ENCODE measurements around the gene CASQ2.
"Not testable (repeated sequence)": the region's sequence is repeated elsewhere in the genome, so short reads cannot be mapped to it uniquely, and the experiment has no call there.

The CASQ2 gene

GRCh38 chr1:115780655-115781054, 12.1 kb upstream of the CASQ2 start:
- DNase-seq (ENCODE audit: low spot score), result not testable (repeated sequence)

- DNase-seq (ENCODE audit: low spot score), result not testable (repeated sequence)
These were observed 10.6 kb upstream of the CASQ2 start for GRCh38 chr1:115779075-115779474.

DNA sequence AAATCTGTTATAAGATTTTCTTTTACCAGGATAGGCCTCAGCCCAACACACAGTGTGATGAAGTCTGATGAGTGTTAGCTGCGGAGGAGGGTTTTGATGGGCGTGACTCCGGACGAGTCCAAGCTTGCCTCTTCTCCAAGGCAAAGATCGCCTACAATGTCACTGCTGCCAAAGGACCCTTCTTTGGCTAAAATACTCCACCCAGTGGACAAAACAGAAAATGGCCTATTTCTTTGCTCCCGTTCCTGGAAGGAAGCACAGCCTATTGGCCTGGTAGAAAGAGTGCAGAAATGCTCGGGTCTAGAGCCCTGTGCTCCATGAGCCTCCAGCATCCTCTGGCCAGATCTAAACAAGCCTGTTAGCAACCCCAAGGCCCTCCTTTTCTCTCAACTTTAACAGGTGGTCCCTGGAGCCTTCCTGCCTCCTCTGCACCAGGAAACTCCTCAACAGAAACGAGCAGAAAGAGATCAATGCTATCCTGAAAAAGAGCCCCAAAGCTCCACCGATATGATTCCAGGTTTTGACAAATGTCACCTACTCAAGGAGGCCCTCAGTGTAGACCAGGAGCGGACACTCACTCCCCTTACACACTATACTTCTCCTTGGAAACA, 3.4 kb upstream of the CASQ2 start:
- peak; percentile 89 for DNase-seq (ENCODE audit: low spot score)

- DNase-seq (ENCODE audit: low spot score), result no peak
These were observed 2.8 kb upstream of the CASQ2 start for GRCh38 chr1:115771094-115771846.

DNA sequence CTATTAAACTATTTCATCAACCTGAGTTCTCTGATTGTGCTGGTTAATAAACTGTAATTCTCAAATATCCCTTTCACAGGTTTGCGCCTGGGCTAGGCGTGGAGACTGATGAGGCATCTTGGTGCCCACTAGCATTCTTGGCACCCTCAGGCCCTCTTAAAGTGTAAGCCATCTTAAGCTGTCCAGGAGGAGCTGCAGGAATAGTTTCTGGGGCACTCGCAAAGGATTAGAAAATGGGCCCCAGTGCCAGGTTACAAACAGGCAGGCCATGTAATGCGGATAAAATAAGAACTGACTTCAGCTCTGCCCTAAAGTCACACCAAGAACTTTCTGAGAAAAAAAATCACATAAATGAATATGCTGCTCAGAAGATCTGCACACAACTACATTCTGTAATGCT, 1.1 kb downstream of the CASQ2 start:
- no peak for DNase-seq (ENCODE audit: low spot score)

- no peak for DNase-seq (ENCODE audit: low spot score)
These were observed 3.4 kb downstream of the CASQ2 start for GRCh38 chr1:115765091-115765490.

DNA sequence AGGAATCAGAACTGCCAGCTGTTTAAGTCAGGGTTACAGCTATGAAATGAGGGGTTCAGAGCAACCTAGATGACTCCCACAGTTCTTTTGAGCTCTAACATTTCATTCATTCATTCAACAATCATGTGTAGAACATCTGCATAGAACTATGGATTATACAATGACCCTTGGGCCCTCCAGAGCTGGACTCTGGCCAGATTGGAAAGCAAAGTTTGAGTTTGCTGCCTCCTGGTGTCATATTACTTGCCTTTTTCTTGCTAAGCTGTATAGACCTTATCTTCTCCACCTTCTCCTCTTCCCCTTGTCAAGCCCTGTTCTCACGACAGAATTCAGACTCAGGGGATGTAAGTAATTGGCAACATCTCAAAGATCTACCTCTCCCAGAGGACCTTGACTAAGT, 4.0 kb downstream of the CASQ2 start:
- no peak for DNase-seq (ENCODE audit: low spot score)

DNA sequence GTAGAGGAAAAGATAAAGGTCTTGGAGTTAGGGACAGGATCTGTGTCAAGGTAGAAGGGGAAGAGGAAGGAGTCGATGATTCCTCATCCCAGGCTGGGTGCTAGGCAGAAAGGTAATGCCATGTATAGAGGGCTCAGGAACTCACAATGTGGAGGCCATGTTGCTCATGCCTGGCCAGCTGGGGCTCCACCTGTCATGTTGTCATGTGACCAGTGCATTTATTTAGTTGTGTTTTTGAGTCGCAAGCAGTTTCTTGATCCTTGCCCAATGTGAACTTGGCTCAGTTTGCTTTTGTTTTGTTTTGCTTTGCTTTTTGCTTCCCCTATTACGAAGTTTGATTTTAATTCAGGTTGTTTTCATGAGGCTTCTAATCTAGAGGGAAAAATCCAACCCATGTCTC, 5.7 kb downstream of the CASQ2 start:
- no peak for DNase-seq (ENCODE audit: low spot score)

DNA sequence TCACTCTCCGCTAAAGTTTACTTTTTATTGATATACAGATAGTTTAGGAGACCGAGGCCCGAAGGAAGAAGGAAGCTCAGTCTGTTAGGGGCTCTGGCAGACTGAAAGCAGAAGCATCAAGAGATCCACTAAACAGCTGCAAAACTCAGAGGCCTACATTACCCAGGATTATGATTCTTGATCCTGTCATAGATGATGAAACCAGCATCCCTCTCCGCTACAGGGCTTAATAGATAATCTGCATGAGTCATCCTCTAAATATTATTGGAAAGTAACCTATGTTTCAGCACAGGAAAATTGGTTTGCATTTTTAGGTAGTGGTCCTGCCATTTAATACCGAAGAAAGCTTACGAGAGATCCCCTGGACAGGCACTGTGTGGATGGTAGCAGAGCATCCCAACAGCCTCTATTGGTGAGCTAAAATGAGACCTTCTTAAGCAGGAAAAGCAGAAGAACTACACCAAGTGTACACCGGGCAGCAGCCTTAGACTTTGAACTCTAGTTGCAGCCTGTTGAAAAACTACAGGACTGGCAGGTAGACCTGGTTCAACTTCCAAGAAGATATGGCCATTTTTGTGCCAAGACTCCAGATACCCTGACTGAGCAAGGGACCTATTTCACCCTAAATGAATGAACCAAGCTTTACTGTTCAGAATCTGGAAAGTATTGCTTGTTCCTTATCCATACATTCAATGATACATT, 6.8 kb downstream of the CASQ2 start:
- DNase-seq (ENCODE audit: low spot score), result no peak

DNA sequence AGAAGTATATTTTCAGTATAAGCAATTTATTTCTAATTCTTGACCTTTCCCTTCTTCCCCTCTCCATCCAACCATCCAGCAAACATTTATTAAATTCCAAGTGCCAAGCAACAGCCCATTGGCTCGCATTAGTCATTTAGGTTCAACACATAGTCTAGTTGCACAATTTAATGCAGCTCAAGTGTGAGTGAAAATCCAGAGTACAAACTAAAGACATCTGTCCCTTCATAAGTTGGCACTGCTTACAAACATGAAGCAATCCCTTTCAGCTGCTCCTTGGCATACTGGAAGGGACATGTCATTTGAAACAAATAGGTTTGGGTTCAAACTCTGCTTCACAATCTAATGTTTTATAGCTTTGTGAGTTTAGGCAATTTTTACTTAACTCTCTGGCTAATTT, 10.7 kb downstream of the CASQ2 start:
- DNase-seq (ENCODE audit: low spot score), result no peak

DNA sequence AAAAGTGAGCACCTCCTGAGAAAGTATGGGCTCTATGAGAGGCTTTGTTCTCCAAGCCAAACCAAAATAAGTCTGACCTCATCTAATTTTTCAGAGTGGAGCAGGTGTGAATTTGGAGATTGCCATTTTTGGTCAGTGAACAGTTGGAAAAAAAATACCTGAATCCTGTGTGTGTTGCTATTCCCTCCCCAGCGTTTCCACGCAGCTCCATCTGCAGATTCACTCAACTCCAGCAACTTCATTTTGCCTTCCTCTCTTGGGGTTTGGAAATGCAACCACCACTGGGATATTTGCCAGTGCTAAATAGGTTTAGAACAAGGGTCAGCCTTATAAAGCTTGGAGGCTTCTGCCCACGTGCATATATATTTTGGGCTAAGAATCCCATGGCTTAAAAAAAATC, 11.2 kb downstream of the CASQ2 start:
- peak; percentile 10 for DNase-seq (ENCODE audit: low spot score)

GRCh38 chr1:115755456-115756370, 12.8 kb downstream of the CASQ2 start:
- peak; percentile 87 for DNase-seq (ENCODE audit: low spot score)

DNA sequence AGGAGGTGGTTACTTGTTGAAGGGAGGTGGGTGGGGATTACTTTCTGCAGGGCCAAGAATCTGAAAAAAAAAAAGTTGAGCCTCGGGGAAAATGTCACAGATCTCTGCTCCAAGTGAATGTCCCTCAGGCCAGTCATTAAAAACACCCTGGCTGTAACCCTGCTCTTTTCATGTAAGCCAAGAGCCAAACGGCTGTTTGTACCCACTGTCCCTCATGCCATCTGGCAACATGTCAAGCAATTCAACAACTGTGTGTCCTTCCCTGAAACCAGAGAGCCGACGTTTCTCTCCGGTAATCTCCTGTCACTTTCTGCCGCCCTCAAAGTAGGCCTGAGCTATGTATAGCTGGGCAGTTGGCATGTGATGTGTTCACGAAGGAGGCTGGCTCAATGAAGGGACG, 14.7 kb downstream of the CASQ2 start:
- no peak for DNase-seq (ENCODE audit: low spot score)

- DNase-seq (ENCODE audit: low spot score), result no peak
These were observed 15.2 kb downstream of the CASQ2 start for GRCh38 chr1:115753361-115753760.

- DNase-seq (ENCODE audit: low spot score), result no peak
These were observed 19.9 kb downstream of the CASQ2 start for GRCh38 chr1:115748401-115749150.

DNA sequence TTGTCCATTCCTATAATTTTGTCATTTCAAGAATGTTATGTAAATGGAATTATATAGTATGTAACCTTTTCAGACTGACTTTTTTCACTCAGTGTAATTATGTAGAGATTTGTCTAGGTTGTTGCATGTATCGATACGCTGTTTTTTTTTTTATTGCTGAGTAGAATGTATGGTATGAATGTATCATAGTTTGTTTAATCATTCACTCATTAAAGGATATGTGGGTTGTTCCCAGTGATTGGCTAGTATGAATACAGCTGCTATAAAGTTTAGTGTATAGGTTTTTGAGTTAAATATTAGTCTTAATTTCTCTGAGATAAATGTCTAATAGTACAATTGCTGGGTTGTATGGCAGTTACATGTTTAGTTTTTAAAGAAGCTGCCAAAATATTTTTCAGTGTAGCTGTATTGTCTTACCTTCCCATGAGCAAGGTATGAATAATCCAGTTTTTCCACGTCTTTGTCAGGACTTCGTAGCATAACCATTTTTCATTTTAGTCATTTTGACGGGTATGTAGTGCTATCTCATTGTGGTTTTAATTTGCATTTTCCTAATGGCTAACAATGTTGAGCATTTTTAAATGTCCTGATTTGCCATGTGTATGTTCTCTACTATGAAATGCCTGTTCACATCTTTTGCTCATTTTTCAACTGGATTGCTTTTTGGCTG, 22.4 kb downstream of the CASQ2 start:
- DNase-seq (ENCODE audit: low spot score), result no peak

DNA sequence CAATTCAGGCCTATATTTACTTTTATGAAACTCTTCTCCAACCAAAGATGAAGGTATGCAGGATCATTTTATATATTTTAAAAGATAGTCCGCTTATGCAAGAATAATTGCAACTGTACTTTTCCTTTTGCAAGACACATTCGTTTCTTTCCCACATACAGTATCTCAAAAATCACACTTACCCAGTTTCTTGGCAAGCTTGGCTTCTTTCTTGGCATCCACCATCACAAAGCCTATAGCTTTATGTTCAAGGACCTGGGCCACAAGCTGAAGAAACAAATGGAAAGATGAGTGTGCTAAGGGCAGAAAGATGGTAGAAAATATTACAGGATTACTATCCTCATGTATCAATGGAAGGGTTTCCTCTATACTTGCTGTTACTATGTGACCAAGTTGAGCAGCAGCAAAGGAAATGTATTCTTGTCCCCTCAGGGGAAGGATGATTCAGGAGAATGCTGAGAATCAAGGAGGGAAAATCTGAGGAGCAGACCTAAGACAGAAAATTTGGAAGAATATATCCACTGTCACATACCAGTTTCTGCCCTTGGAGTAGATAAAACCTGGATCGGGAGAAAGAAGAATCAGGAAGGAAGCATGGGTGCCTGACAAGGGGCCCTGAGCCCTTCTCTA, 23.8 kb downstream of the CASQ2 start:
- DNase-seq (ENCODE audit: low spot score), result no peak

DNA sequence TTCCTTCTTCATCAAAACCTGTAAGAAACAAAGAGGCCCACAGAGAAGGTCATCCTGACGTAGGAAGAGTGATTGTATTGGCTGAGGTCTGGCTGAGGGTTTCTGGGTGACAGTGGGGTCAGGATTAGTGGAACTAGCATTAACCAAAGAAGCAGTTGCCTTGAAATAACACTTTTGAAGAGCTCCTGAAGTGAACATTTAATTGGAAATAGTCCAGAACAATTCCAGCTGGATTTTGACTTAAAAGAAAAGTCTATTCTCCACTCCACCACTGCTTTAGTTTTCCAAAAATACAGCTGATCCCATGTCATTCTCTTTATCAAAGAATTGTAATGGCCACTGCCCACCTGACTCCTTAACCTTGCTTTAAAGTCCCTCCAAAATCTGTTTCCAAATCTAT, 27.7 kb downstream of the CASQ2 start:
- no peak for DNase-seq (ENCODE audit: low spot score)

DNA sequence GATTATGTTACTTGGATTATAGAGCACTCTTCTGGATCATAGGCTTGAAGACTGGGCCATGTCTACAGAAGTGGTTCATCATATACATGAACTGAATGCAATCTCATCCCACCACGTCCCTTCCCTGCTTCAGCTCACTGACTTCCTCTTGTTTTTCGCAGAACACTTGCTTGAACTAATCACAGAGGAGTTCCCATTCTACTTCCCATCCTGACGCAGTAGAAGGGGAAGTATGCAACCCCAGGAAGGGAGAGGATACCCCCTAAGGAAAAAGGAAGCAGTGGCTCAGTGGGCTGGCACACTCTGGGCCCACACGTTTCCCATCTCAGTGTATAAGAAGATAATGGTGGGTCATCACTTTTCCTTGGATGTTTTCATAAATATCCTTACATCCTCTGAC, 36.2 kb downstream of the CASQ2 start:
- no peak for DNase-seq (ENCODE audit: low spot score)

DNA sequence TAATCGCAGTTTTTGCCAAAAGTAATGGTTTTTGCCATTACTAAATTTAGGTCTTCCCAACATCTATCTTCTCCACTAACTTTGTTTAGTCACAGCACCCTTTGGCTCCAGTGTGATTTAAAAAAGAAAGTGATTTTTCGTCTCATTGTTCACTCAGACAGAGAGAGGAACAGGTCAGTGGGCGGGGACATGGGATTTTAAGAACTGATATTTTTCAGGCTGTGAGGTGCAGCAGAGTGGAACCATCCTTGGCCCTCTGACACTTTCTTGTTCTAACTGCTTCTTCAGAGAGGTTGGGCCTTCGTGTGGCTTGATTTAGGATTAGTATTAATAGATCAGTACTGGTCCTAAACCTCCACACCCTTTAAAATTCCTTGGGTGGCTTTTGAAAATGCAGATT, 38.8 kb downstream of the CASQ2 start:
- DNase-seq (ENCODE audit: low spot score), result no peak

All from cerebellar cortex (tissue), 1 donor.